GM12873 (cell line): Measurements from ENCODE around the gene STK32C.

Source experiments
- TF ChIP-seq, protein P1 (sequence below): IDR thresholded peaks from 2 replicates; pipeline ENCODE4 v1.5.1; 2012; ENCODE audit warnings: low read depth, mild to moderate bottlenecking, moderate library complexity, low read length, control low read depth; ENCODE audit not compliant: insufficient read depth; ENCODE audit errors: missing control alignments

STK32C gene

DNA sequence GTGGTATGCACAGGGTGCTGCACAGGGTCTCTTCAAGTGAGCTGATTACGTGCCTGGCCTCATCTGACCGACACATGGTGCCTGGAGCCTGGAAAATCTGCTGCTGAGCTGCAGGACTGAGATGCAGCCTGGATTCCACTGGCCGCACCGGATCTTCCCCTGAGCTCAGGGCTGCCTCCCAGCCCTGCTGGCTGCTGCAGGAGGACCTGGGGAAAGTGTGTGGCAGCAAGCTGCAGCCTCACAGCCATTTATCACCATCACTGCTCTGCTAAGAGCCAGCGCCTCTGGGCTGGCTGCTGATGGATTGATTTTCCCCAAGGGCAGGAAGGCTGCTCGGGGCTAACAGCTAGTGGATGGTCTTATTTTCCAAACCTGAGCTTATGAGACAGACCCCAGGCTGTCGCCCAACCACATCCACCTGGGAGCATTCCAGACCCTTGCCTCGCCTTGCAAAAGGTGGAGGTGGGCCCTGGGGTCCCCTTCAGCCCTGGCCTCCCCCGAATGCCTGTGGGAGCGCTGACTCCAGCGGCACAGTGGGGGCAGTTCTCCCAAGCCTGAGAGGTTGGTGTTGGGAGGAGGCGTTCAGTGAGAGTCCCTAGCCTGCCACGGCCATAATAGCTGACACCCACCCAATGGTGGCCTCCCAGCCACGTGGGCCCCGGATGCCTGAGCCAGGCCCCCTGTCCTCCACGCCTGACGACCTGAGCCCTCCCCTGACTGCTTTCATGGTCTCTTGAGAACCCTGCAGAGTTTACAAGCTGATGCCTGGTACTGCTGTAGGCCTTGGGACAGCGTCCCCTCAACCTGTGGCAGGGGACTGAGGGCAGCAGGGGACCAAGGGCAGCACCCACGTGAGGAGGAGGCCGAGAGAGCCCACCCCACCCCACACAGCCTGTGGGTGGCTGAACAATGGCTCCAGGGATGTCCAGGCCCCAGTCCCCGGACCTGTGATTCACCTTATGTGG is 38.2 kb downstream of the STK32C start:
- TF ChIP-seq, protein P1, sequence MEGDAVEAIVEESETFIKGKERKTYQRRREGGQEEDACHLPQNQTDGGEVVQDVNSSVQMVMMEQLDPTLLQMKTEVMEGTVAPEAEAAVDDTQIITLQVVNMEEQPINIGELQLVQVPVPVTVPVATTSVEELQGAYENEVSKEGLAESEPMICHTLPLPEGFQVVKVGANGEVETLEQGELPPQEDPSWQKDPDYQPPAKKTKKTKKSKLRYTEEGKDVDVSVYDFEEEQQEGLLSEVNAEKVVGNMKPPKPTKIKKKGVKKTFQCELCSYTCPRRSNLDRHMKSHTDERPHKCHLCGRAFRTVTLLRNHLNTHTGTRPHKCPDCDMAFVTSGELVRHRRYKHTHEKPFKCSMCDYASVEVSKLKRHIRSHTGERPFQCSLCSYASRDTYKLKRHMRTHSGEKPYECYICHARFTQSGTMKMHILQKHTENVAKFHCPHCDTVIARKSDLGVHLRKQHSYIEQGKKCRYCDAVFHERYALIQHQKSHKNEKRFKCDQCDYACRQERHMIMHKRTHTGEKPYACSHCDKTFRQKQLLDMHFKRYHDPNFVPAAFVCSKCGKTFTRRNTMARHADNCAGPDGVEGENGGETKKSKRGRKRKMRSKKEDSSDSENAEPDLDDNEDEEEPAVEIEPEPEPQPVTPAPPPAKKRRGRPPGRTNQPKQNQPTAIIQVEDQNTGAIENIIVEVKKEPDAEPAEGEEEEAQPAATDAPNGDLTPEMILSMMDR, result no peak

DNA sequence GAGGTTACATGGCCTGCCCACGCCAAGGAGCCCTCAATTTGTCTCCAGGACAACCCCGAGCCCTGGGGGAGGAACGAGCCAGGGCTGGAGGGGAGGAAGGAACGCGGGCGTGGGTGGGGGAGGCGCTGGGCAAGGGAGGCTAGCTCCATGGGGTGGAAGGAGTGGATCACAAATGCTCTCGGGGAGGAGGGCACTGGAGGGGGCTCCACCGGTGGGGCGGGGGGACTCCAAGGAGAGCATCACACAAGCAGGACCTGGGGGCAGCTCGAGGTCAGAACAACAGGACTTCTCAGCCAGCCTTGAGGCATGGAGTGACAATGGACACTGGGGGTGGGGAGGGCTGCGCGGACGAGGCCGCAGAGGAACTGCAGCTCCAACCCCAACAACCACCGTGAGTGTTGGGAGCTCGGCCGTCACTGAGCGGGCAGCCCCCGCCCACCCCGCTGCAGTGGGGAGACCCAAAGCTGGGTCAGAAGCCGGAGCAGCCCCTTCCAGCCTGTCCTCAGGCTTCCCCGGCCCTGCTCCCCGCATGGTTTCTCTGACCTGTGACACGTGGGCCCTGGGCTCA is 41.1 kb downstream of the STK32C start:
- TF ChIP-seq, protein P1, result no peak

DNA sequence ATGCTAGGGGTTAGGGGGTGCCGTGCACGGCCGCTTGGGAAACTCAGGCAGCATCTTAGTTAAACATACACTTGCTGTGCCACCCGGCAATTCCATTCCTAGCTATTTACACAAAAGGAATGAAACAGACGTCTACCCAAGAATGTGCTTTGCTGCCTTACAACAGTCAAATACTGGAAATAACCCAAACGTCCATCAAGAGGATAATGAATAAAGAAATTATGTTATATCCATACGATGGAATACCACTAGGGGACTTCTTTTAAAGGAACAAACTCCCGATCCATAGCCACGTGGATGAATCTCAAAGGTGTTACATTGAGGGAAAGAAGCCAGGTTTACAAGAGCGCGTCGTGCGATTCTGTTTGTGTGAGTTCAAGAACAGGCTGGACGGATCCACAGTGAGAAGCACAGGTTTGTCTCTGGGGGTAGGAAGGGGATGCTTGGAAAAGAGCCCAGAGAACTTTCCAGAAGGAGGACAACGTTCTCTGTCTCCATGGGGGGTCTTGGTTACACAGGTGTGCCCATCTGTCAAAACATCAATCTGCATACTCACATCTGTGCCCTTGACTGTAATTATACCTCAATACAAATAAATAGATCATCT is 41.8 kb downstream of the STK32C start:
- TF ChIP-seq, protein P1, result no peak

DNA sequence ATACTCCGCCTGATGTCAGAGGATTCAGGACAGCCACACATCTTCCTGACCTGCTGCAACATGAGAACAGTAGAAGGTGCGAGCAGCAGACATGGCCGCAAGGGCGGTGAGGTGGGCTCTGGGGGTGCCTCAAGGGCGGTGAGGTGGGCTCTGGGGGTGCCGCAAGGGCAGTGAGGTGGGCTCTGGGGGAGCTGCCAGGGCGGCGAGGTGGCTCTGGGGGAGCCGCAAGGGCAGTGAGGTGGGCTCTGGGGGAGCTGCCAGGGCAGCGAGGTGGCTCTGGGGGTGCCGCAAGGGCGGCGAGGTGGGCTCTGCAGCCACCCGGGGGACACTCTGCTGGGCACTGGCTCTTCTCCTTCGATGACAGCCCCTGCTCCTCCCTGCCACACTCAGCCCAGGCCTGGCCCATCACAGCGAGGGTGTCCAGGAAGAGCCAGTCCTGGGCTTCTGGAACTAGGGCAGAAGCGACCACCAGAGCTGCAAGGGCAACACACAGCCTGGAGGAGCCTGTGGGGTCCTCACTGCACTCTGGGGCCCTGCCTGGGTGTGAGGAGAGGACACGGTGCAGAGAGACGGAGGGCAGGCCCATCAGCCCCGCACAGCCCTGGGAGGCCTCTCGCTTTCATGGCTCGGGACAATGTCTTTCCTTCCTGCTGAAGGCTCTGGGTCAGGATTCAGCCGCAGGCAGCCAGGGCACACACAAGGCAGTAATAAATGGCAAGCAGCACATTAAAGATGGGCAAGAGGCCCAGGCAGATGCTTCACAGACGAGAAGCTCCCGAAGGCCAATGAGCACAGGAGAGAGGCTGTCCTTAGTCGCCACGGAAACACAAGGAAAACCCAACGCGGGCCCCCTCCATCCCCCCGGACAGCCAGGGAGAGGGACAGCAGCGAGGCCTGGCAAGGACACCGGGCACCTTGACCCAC is 42.5 kb downstream of the STK32C start:
- TF ChIP-seq, protein P1, result no peak

DNA sequence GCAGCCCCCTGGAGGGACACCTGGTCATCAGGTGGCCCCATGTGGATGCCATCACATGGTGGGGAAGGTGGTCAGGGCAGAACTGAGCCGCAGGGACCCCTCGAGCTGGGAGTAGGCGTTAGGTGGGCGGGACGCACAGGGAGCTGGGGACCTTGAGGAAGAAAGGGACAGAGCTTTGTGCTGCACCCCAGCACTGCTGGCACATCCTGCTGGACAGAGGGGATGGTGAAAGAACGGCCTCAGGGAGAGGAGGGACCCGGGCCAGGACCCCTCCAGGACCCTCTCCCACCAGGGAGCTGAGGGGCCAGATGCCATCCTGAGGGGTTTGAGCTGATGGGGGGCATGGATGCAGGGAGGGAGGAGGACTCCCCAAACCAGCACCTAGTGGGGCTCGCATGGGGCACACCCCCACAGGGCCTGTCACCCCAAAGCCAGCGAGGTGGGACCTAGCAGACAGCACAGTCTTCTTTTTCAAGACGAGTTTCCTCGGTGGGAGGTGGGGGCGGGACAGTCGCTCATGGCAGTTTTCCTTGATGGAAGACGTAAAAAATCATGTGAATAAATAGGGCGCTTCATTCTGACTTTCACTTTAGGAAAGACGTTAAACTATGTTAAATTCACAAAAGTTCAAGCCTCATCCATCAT is 43.3 kb downstream of the STK32C start:
- TF ChIP-seq, protein P1, result no peak

DNA sequence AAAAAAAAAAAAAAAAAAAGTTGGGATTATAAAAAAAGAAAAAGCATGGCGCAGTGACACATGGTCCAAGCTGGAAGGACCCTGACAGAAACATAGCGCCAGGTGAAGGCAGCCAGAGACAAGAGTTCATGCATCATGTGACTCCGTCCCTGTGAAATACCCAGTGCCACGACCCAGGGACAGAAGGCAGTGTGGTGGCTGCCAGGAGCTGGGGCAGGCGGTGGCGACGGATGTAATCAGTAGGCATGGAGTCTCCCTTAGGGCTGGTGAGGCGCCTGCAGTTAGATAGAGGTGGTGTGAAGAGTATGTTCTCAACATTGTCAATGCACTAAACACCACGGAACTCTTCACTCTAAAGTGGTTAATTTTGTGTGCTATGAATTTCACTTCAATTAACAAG is 43.9 kb downstream of the STK32C start:
- TF ChIP-seq, protein P1, result no peak
